Measurements from ENCODE around the gene GALNT14.

GALNT14 gene

GRCh38 chr2:31087491-31087890 is 50.7 kb downstream of the GALNT14 start:
- DNase-seq (ENCODE audit: low spot score): no peak

- no peak for DNase-seq (ENCODE audit: low spot score)
These were observed 51.6 kb downstream of the GALNT14 start for GRCh38 chr2:31086590-31086989.

- no peak for DNase-seq (ENCODE audit: low spot score)
These were observed 54.8 kb downstream of the GALNT14 start for GRCh38 chr2:31083234-31083993.

- DNase-seq (ENCODE audit: low spot score): no peak
These were observed 56.2 kb downstream of the GALNT14 start for GRCh38 chr2:31082002-31082401.

- DNase-seq (ENCODE audit: low spot score): no peak
These were observed 56.7 kb downstream of the GALNT14 start for GRCh38 chr2:31081492-31081891.

GRCh38 chr2:31080361-31080760 is 57.9 kb downstream of the GALNT14 start:
- DNase-seq (ENCODE audit: low spot score): no peak

- DNase-seq (ENCODE audit: low spot score): no peak
These were observed 58.6 kb downstream of the GALNT14 start for GRCh38 chr2:31079665-31080064.

- no peak for DNase-seq (ENCODE audit: low spot score)
These were observed 59.6 kb downstream of the GALNT14 start for GRCh38 chr2:31078579-31079105.

GRCh38 chr2:31078011-31078410 is 60.2 kb downstream of the GALNT14 start:
- no peak for DNase-seq (ENCODE audit: low spot score)

- no peak for DNase-seq (ENCODE audit: low spot score)
These were observed 62.2 kb downstream of the GALNT14 start for GRCh38 chr2:31075941-31076590.

- DNase-seq (ENCODE audit: low spot score): no peak
These were observed 62.8 kb downstream of the GALNT14 start for GRCh38 chr2:31075431-31075830.

- no peak for DNase-seq (ENCODE audit: low spot score)
These were observed 66.5 kb downstream of the GALNT14 start for GRCh38 chr2:31071741-31072140.

GRCh38 chr2:31070339-31071125 is 67.7 kb downstream of the GALNT14 start:
- no peak for DNase-seq (ENCODE audit: low spot score)

GRCh38 chr2:31069643-31070325 is 68.5 kb downstream of the GALNT14 start:
- no peak for DNase-seq (ENCODE audit: low spot score)

- no peak for DNase-seq (ENCODE audit: low spot score)
These were observed 71.0 kb downstream of the GALNT14 start for GRCh38 chr2:31067259-31067658.

GRCh38 chr2:31066551-31066950 is 71.7 kb downstream of the GALNT14 start:
- no peak for DNase-seq (ENCODE audit: low spot score)

- no peak for DNase-seq (ENCODE audit: low spot score)
These were observed 72.2 kb downstream of the GALNT14 start for GRCh38 chr2:31066086-31066485.

GRCh38 chr2:31065356-31065755 is 72.9 kb downstream of the GALNT14 start:
- no peak for DNase-seq (ENCODE audit: low spot score)

GRCh38 chr2:31060397-31060796 is 77.8 kb downstream of the GALNT14 start:
- no peak for DNase-seq (ENCODE audit: low spot score)

GRCh38 chr2:31058096-31059035 is 79.9 kb downstream of the GALNT14 start:
- no peak for DNase-seq (ENCODE audit: low spot score)

GRCh38 chr2:31057691-31058090 is 80.5 kb downstream of the GALNT14 start:
- DNase-seq (ENCODE audit: low spot score): no peak
